BLaER1 treated with 17β-estradiol and CSF1 and Interleukin-3, amounts not matched to agents 10 nM and 100 nM (cell line): ENCODE measurements around the gene ONECUT3.

Source experiments
- H3K27ac ChIP-seq, 11 experiments: shearing (Covaris generic); formaldehyde crosslinking; 2 replicates each; pipeline ENCODE4 v1.8.1; 2022
- H3K27me3 ChIP-seq, 11 experiments: shearing (Covaris generic); formaldehyde crosslinking; 2 replicates each; pipeline ENCODE4 v1.8.1; 2022
- H3K36me3 ChIP-seq, 11 experiments: shearing (Covaris generic); formaldehyde crosslinking; 2 replicates each; pipeline ENCODE4 v1.8.1; 2022
- H3K4me1 ChIP-seq, 10 experiments: shearing (Covaris generic); formaldehyde crosslinking; 2 replicates each; pipeline ENCODE4 v1.8.1; 2022
- H3K4me2 ChIP-seq, 11 experiments: shearing (Covaris generic); formaldehyde crosslinking; 2 replicates each; pipeline ENCODE4 v1.8.1; 2022
- H3K4me3 ChIP-seq, 10 experiments: shearing (Covaris generic); formaldehyde crosslinking; 2 replicates each; pipeline ENCODE4 v1.8.1; 2022
- H3K9ac ChIP-seq, 11 experiments: shearing (Covaris generic); formaldehyde crosslinking; 2 replicates each; pipeline ENCODE4 v1.8.1; 2022
- H3K9me3 ChIP-seq, 11 experiments: shearing (Covaris generic); formaldehyde crosslinking; replicated peaks in 1 of 11; 2 replicates each; pipeline ENCODE4 v1.8.1; 2022
- H4K20me1 ChIP-seq, 11 experiments: shearing (Covaris generic); formaldehyde crosslinking; 2 replicates each; pipeline ENCODE4 v1.8.1; 2022
- Cebpa-rat ChIP-seq, 11 experiments: shearing (Covaris generic); IDR thresholded peaks; 2 replicates each; pipeline ENCODE4 v1.8.1; 2022

Gene ONECUT3

DNA sequence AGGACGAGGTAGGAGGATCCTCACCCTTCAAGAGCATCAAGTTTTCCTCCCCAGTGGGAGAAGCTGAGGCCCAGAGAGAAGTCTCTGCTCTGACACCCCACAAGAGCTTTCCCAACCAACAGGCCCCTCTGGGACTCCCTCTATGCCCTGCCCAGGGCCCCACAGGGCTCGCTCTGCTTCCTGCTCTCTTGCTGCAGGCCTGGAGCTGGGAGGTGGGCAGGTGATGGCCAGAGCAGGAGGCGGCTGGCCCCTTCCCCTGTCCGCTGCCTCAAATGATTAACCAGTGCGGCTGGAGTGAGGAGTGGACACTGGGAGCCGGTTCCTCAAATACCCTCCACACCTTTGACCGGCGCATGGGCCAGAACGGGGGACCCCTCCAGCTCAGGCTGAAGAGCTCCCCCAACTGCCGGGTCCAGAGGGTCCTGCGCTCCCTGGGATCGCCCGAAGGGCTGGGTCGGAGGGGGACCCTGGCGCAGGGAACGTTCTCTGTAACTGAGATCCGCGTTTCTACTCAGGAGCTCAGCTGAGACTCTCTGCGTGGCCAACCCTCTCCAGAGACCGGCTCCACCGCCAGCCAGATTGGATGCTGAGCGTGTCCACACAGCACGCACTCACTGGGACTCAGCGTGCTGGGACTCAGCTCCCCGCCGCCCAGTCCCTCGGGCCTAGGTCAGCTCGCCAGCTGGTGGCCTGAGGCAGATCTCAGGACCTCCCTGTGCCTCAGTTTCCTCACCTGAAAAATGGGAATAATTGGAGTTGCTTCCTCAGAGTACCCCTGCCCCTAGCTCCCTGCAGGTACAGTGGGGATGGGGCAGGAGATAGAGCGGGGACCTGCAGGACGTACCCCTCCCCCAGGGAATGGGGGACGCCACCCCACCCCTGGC is 6.7 kb upstream of the ONECUT3 start:
- H3K4me3 ChIP-seq = 0 out of 20 replicates have a peak overlapping the region, but pooled peaks of 1 of the 10 experiments have one; percentile 17
- H3K27ac ChIP-seq = no peak overlapping the region
- H3K9me3 ChIP-seq = no peaks in the 10 kb centered on the region
- no peak for TF ChIP-seq Cebpa-rat (IDR thresholded peaks at IDR 0.05)
- peak overlapping the region; percentile 13 to 77 (median 67); a peak in 20 of 22 replicates for H3K4me2 ChIP-seq
- no peak overlapping the region for H3K9ac ChIP-seq
- H4K20me1 ChIP-seq = peaks cover 0 to 56% (median 47%) of the 10 kb centered on the region in 11 experiments; a peak in 19 of 22 replicates
- peaks cover 43 to 53% (median 46%) of the 10 kb centered on the region in 10 experiments for H3K4me1 ChIP-seq
- peaks cover 64 to 91% (median 74%) of the 10 kb centered on the region in 11 experiments for H3K27me3 ChIP-seq
- no peaks in the 10 kb centered on the region for H3K36me3 ChIP-seq

DNA sequence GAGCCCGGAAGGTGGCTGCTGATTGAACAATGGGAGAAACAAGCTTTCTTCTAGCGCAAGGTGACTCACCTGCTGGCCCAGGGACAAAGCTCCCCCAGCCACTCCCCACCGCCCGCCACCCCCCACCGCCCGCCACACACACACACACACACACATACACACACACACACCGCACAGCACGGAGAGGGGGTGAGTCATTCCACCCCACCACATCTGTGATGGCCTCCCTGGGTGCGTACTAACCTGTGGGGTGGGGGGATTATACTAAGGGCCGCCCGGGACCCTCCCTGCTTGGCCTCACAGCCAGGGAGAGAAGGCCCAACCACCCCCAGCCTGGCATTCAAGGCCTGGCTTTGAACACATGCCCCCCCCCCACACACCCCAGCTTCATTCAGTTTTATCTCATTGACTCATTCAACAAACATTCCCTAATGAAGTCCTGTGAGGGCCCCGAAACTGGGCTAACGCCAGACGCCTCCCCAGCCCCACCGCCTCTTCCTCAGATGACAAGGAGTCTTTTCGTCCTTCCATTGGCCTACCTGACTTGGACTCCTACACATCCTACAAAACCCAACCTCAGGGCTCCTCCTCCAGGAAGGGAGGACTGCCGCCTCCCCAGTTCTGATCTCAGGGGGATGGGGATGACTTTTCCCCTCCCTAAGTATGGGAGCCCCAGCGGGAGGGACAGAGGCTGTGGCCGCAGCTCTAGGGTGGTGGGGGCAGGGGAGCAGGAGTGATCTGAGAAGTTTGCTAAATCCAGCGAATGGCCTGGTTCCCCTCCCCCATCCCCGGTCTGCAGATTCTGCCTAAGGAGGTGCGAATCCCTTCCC is 5.8 kb upstream of the ONECUT3 start:
- no peak for TF ChIP-seq Cebpa-rat (IDR thresholded peaks at IDR 0.05)
- H3K27me3 ChIP-seq = peaks cover 72 to 92% (median 79%) of the 10 kb centered on the region in 11 experiments
- H4K20me1 ChIP-seq = peaks cover 0 to 65% (median 55%) of the 10 kb centered on the region in 11 experiments; a peak in 19 of 22 replicates
- H3K4me2 ChIP-seq = peak overlapping the region; percentile 58 to 97 (median 86)
- H3K27ac ChIP-seq = no peak overlapping the region
- H3K9ac ChIP-seq = no peak overlapping the region; a peak in 1 of 22 replicates
- H3K4me1 ChIP-seq = peaks cover 47 to 61% (median 54%) of the 10 kb centered on the region in 10 experiments
- no peaks in the 10 kb centered on the region for H3K9me3 ChIP-seq
- peak overlapping the region in 9 of 10 experiments; percentile 37 to 64 (median 48); a peak in 13 of 20 replicates for H3K4me3 ChIP-seq
- H3K36me3 ChIP-seq = no peaks in the 10 kb centered on the region

DNA sequence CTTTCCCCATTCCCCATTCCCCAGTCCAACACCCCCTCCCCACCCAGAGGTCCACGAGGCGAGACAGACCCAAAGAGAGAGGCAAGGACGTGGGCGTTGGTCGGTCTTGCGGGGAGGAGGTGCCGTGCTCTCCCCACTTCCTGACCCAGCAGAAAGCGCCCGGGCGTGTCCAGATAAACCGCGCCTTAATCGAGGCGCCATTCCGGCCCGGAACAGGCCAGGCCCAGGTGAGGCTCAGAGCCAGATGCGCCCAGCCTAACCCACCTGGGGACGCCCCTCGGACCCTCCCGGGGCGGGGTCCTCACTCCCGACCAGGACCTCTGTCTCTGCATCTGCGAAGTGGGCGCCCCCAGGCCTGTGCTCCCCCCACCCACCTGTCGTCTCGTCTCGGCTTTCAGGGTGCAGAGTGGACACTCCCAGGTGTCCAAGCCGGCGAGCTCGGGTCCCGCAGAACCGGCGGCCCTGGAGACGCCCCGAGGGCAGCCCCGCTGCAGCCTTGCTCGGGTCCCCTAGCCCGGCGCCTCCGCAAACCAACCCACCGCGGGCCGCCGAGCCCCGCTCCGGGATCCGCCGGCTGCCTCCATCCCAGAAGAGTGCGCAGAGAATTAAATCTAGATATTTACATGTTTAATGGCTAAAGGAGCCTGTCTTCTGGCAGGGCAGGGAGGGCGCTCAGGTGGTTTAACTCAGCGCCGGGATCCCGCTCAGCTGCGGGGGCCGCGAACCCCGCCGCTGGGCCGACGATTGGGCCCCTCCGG is 5.0 kb upstream of the ONECUT3 start:
- peaks cover 80 to 92% (median 84%) of the 10 kb centered on the region in 11 experiments for H3K27me3 ChIP-seq

DNA sequence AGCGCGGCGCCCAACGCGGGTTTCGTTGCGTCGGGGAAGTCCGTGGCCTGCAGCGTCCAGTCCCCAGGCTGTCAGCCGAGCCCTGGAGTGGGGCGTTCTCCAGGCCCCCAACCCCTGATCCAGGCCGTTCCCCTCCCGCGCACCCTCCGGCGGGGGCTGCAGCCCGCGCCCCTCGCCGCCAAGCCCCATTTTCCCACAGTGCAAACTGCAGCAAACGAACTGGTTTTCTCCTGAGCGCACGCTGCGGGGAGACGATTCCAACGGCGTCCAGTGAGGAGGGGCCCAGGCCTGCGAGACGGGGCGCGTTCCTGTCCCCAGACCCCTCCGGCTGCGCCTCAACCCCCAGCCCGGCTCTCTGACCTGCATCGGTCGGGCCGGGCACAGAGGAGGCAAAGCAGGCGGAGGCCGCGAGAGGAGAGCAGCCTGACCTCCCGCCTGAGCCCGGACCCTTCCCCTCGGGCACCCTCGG is 4.4 kb upstream of the ONECUT3 start:
- Histone ChIP-seq H3K4me3 (peak overlapping the region in 7 of 10 experiments; percentile 26 to 64 (median 41); a peak in 11 of 20 replicates), H3K9me3 (no peaks in the 10 kb centered on the region), H3K36me3 (no peaks in the 10 kb centered on the region), H3K27ac (no peak overlapping the region), H3K4me2 (peak overlapping the region; percentile 58 to 97 (median 86); a peak in 21 of 22 replicates), H3K27me3 (peaks cover 87 to 96% (median 90%) of the 10 kb centered on the region in 11 experiments), H4K20me1 (peaks cover 0 to 79% (median 67%) of the 10 kb centered on the region in 11 experiments; a peak in 19 of 22 replicates), H3K9ac (no peak overlapping the region), H3K4me1 (peaks cover 47 to 65% (median 57%) of the 10 kb centered on the region in 10 experiments)
- TF ChIP-seq Cebpa-rat (IDR thresholded peaks at IDR 0.05) = no peak

More for the DNA sequence above, 5.0 kb upstream of the ONECUT3 start:
- no peaks in the 10 kb centered on the region for H3K36me3 ChIP-seq
- peaks cover 47 to 65% (median 57%) of the 10 kb centered on the region in 10 experiments for H3K4me1 ChIP-seq
- no peaks in the 10 kb centered on the region for H3K9me3 ChIP-seq
- no peak for TF ChIP-seq Cebpa-rat (IDR thresholded peaks at IDR 0.05)
- peak overlapping the region; percentile 14 to 64 (median 46); a peak in 16 of 20 replicates for H3K4me3 ChIP-seq
- H3K27ac ChIP-seq = no peak overlapping the region
- peak overlapping the region in 2 of 11 experiments; percentile 9 to 13; a peak in 2 of 22 replicates for H3K9ac ChIP-seq
- H3K4me2 ChIP-seq = peak overlapping the region; percentile 58 to 97 (median 86)
- peaks cover 0 to 73% (median 61%) of the 10 kb centered on the region in 11 experiments; a peak in 19 of 22 replicates for H4K20me1 ChIP-seq

DNA sequence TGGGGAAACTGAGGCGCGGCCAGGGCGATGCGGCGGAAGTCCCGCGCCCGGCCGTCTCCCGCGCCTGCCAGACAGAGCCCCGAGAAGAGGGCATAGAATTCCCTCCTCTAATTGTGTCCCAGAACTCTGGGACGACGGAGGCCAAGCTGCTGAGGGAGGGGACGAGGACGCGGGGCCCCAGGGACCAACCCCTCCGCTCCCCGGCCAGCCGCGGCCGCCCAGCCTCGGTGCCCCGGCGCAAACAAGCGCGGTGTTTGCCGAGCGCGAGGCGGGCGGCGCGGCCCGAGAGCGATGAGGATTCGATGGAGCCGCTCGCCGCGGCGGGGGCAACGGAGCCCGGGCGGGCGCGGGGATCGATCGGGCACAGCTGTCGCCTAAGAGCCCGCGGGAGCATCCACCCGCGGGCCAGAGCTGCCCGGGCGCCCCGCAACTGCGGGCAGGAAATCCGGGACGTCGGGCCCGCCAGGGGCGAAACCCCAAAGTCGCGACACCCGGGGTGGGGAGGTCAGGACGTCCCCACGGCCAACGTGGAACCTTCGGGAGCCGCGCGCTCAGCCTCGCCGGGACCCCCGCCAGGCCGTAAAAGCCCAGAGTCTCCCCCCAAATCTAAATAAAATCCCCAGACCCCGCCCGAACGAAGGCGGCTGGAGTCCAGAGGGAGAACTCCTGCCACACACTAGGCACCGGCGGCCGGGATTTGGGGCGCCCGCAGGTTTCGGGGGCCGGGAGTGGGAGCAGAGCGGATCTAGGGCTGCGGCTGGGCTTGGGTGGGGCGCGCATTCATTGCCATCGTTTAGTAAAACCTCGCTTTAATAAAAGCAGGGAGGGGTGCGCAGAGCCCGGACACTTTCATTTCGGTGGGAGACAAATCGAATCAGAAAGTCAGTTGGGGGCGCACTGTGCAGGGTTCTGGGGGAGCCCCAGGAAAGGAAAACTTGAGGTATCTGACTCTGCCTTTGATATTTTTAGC is 3.6 kb upstream of the ONECUT3 start:
- Histone ChIP-seq H4K20me1 (peaks cover 0 to 85% (median 71%) of the 10 kb centered on the region in 11 experiments; a peak in 19 of 22 replicates), H3K4me3 (peak overlapping the region in 8 of 10 experiments; percentile 14 to 64 (median 32); a peak in 11 of 20 replicates), H3K4me2 (peak overlapping the region; percentile 44 to 97 (median 86); a peak in 21 of 22 replicates), H3K27ac (no peak overlapping the region), H3K9ac (no peak overlapping the region; a peak in 1 of 22 replicates), H3K4me1 (peaks cover 49 to 69% (median 61%) of the 10 kb centered on the region in 10 experiments), H3K36me3 (no peaks in the 10 kb centered on the region), H3K9me3 (no peaks in the 10 kb centered on the region), H3K27me3 (peaks cover 94 to 98% (median 96%) of the 10 kb centered on the region in 11 experiments)
- TF ChIP-seq Cebpa-rat (IDR thresholded peaks at IDR 0.05) = no peak

DNA sequence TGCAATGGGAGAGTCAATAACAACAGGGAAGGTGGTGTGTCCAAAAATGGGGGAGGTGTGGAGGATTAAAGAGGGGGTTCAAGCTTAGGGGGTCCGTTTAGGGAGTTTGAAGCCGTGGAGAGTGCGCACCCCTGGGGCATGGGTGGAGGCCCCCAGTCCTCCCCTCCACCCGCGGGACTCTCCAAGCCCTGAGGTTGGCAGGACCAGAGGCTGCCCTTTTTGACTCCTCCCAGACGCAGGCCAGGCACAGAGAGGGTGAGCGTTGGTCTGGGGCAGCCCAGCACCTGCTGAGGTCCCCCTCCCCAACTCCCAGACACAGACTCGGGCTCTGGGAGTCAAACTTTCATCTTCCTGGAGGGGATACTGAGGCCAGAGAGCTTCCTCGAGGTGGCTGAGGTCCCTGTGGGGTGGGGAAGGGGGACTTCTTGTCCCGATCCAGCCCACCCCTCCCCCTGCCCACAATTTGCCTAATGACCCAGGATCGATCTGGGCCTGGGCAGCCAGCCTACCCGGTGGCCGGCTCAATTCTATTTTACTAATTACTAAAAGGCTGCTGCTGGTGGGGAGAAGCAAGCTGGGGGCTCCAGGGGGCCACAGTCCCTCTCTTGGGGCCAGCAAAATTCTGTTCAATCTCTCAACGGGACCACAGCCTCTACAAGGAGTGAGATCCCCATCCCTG is 2.8 kb upstream of the ONECUT3 start:
- no peak for TF ChIP-seq Cebpa-rat (IDR thresholded peaks at IDR 0.05)
- Histone ChIP-seq H3K4me2 (peak overlapping the region in 5 of 11 experiments; percentile 88 to 97 (median 95); a peak in 8 of 22 replicates), H3K27me3 (peaks cover 94 to 98% (median 96%) of the 10 kb centered on the region in 11 experiments), H3K4me3 (peak overlapping the region in 4 of 10 experiments; percentile 37 to 40 (median 38); a peak in 4 of 20 replicates), H3K4me1 (peaks cover 49 to 69% (median 62%) of the 10 kb centered on the region in 10 experiments), H3K9me3 (no peaks in the 10 kb centered on the region), H3K36me3 (no peaks in the 10 kb centered on the region), H3K27ac (no peak overlapping the region), H4K20me1 (peaks cover 0 to 87% (median 80%) of the 10 kb centered on the region in 11 experiments; a peak in 19 of 22 replicates), H3K9ac (no peak overlapping the region)
